GM19025 (cell line): ENCODE data around the gene AGFG1.

Source experiments
- ATAC-seq: cut with Tn5 transposase; IDR thresholded peaks from one replicate; pipeline ENCODE4 v1.9.1; 2021; ENCODE audit warnings: mild to moderate bottlenecking, low read depth, moderate library complexity; ENCODE audit not compliant: unreplicated experiment

AGFG1 gene

GRCh38 chr2:227460833-227461232, 11.1 kb upstream of the AGFG1 start:
- ATAC-seq = no peak

GRCh38 chr2:227461811-227462461, 10.0 kb upstream of the AGFG1 start:
- peak; percentile 1 for ATAC-seq

GRCh38 chr2:227462462-227462951, 9.4 kb upstream of the AGFG1 start:
- ATAC-seq = peak; percentile 70

- ATAC-seq = peak; percentile 2
Measured at GRCh38 chr2:227462972-227463931, 8.7 kb upstream of the AGFG1 start.

- no peak for ATAC-seq
Measured at GRCh38 chr2:227464361-227464760, 7.6 kb upstream of the AGFG1 start.

DNA sequence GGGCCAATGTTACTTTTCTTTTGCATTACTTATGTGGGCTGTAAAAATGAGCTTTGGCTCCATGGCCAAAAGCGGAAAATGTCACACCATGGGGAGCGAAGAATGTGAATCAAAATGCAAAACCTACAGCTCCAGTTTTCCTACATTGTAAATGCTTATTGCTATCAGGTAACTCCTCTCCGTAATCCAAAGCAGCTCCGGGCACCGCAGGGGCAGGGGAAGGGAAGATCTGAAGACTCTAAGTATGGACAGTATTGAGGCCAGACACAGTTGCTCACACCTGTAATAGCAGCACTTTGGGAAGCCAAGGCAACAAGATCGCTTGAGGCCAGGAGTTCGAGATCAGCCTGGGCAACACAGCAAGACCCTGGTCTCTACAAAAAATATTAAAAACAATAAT, 7.1 kb upstream of the AGFG1 start:
- no peak for ATAC-seq

- ATAC-seq = no peak
Measured at GRCh38 chr2:227466887-227467600, 4.9 kb upstream of the AGFG1 start.

- no peak for ATAC-seq
Measured at GRCh38 chr2:227471412-227471811, 544 bp upstream of the AGFG1 start.

GRCh38 chr2:227472265-227473121, 537 bp downstream of the AGFG1 start:
- ATAC-seq = peak; percentile 74

DNA sequence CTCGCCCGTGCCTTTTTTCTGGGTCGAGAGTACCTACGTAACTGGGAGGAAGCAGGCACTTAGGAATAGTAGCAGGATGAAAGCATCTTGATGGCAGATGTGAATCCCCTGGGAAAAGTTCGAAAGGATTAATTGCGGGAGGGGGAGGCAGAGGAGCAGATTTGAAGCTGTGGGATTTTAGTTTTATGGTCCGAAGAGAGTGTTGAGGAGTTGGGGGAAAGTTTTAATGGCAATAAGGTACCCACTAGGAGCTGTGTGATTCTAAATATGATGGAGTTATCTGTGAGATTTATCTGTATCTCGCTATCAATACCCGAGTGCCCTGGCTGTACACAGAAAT, 1.1 kb downstream of the AGFG1 start:
- ATAC-seq = no peak

- no peak for ATAC-seq
Measured at GRCh38 chr2:227473806-227474205, 1.9 kb downstream of the AGFG1 start.

GRCh38 chr2:227474410-227474809, 2.5 kb downstream of the AGFG1 start:
- no peak for ATAC-seq

- ATAC-seq = no peak
Measured at GRCh38 chr2:227477291-227477690, 5.3 kb downstream of the AGFG1 start.

DNA sequence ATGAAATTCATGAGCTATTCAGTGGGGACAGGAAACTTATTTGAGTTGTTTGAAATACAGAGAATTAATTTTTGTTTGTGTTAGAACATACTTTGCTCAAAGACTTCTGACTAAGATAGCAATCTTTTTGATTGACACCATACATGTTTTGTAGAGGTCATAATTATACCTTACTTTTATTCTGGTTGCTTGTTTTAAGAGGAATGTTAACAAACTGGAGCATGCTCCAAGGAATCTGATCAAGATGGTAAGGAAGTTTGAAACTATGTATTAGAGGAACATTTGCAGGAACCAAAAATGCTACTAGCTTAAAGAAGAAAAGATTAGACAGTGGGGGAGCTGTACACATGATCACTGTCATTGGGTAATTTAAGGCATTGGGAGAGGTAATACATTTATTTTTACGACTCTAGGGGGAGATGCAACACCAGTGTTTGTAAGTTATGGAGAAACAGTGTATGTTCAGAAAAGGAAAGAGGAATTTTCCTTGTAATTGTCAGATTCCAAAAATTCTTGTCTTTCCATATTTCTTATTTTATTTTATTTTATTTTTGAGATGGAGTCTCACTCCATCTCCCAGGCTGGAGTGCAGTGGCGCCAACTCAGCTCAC, 8.0 kb downstream of the AGFG1 start:
- peak; percentile 34 for ATAC-seq

- peak; percentile 40 for ATAC-seq
Measured at GRCh38 chr2:227480528-227480927, 8.6 kb downstream of the AGFG1 start.

DNA sequence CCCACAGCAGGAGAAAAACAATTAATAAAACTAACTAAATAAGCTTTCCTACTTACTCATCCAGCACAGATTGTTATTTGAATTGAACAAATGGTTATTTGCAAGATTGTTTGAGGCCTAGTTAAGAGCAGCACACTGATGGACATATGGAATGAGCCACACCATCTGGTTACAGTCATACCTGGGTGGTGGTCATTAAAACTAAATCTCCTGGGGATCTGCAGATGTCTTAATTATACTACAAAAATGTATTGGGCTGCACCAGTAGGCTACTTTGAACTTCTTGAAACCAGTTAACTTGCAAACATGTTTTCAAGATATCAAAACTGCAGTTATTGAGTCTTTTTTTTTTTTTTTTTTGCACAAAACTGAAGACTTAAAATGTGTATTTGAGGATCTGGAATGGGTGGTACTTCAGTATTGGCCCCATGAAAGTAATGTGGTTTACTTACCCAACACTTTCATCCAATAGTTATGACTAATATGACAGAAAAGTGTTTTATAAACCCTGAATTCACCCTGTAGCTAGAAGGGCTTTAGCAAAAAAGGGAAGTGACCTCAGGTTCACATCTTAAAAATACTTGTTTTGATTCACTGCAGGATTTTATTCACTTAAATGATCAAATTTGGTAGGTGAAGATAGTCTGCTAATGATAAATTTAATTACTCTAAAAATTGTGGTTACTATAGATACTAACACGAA, 10.8 kb downstream of the AGFG1 start:
- ATAC-seq = peak; percentile 62

- ATAC-seq = no peak
Measured at GRCh38 chr2:227485429-227485828, 13.5 kb downstream of the AGFG1 start.

DNA sequence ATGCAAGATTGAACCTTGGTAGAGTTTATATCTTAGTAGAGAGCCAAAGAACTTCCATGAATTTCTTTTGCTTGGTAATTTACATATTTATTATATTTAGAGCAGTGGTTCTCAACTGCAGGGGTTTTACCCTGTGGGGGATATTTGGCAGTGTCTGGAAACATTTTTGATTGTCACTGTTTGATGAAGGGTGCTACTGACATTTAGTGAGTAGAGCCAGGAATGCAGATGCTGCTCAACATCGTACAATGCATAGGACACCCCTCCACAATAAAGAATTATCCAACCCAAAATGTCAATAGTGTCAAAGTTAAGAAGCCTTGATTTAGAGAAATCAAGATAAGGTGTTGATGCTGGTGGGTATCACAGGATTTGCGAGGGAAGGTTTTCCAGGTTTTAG, 14.7 kb downstream of the AGFG1 start:
- ATAC-seq = no peak

DNA sequence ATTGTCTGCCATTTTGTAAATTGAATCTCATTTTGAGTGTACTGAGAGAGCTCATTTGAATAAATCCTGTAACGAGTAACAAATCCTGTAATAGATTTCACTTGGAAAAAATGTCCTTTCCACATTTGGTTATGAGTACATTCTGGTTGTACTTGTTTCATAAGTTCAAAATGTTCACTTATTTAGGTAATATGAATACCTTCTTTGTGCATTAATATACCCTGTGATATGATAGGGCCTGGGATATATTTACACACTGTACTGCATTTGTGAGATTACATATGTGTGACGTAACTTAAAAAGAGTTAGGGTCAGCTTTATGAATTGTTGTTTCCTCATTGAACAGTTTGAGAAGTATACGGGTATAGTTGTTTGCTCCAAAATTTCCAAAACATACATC, 16.1 kb downstream of the AGFG1 start:
- ATAC-seq = no peak
